GM23338 (cell line): ENCODE data around the gene HIVEP3. TPM values are rescaled to one million over a fixed set of nuclear protein-coding genes. Genes with fewer than 3 reads are reported as not detected.

Experiments used
- ATAC-seq: fragments of 200-7000 bp; cut with Tn5 transposase; 3 replicates; pipeline ENCODE4 v1.9.1; 2020
- DNase-seq: peaks from one replicate; pipeline ENCODE4 v3.0.0-alpha.2; 2015; ENCODE audit warnings: low spot score
- H2AFZ ChIP-seq: fragments of 200-600 bp; sonication (generic); 2 replicates; pipeline ENCODE4 v1.8.0; 2016; ENCODE audit warnings: antibody characterized with exemption, mild to moderate bottlenecking, moderate library complexity
- H3F3A ChIP-seq: fragments of 200-600 bp; sonication (generic); replicated peaks from 2 replicates; pipeline ENCODE4 v1.8.0; 2017; ENCODE audit warnings: antibody characterized with exemption, mixed run types, low read depth
- H3K27ac ChIP-seq: fragments of 200-600 bp; sonication (generic); 2 replicates; pipeline ENCODE4 v1.6.1; 2016; ENCODE audit warnings: low read depth
- H3K27me3 ChIP-seq: fragments of 200-600 bp; sonication (generic); 2 replicates; pipeline ENCODE4 v1.8.0; 2016; ENCODE audit warnings: mild to moderate bottlenecking, mixed run types, moderate library complexity; ENCODE audit not compliant: insufficient read depth
- H3K36me3 ChIP-seq: fragments of 200-600 bp; sonication (generic); 2 replicates; pipeline ENCODE4 v1.8.0; 2016; ENCODE audit warnings: mild to moderate bottlenecking; ENCODE audit not compliant: insufficient read depth
- H3K4me1 ChIP-seq: fragments of 200-600 bp; sonication (generic); 2 replicates; pipeline ENCODE4 v1.8.0; 2016; ENCODE audit warnings: mild to moderate bottlenecking, moderate library complexity; ENCODE audit not compliant: insufficient read depth
- H3K4me2 ChIP-seq: fragments of 200-600 bp; sonication (generic); 2 replicates; pipeline ENCODE4 v1.7.1; 2017; ENCODE audit warnings: mixed run types
- H3K4me3 ChIP-seq: fragments of 200-600 bp; sonication (generic); 2 replicates; pipeline ENCODE4 v1.6.1; 2016; ENCODE audit warnings: mixed run types
- H3K79me2 ChIP-seq: fragments of 200-600 bp; sonication (generic); replicated peaks from 2 replicates; pipeline ENCODE4 v1.8.0; 2017; ENCODE audit warnings: mild to moderate bottlenecking; ENCODE audit not compliant: insufficient read depth
- H3K9me2 ChIP-seq: fragments of 200-600 bp; sonication (generic); 2 replicates; pipeline ENCODE4 v1.8.0; 2017; ENCODE audit not compliant: insufficient read depth
- H4K20me1 ChIP-seq: fragments of 200-600 bp; sonication (generic); replicated peaks from 2 replicates; pipeline ENCODE4 v1.8.0; 2017; ENCODE audit warnings: mild to moderate bottlenecking; ENCODE audit not compliant: insufficient read depth
- H3K27ac Mint-ChIP-seq: 2 replicates; pipeline ENCODE4 v1.8.0; 2020; ENCODE audit warnings: inconsistent platforms, mild to moderate bottlenecking, moderate library complexity, mixed read lengths
- H3K27me3 Mint-ChIP-seq: 3 replicates; pipeline ENCODE4 v1.8.0; 2022; ENCODE audit warnings: low read depth, mild to moderate bottlenecking, moderate library complexity, mixed read lengths, inconsistent platforms; ENCODE audit not compliant: insufficient read depth, poor library complexity
- H3K36me3 Mint-ChIP-seq: 3 replicates; pipeline ENCODE4 v1.8.0; 2021; ENCODE audit warnings: low read depth, mild to moderate bottlenecking, inconsistent platforms, moderate library complexity, mixed read lengths
- H3K4me1 Mint-ChIP-seq: 3 replicates; pipeline ENCODE4 v1.8.0; 2020; ENCODE audit warnings: mild to moderate bottlenecking, inconsistent platforms, mixed read lengths
- H3K4me3 Mint-ChIP-seq: 3 replicates; pipeline ENCODE4 v1.8.0; 2021; ENCODE audit warnings: moderate library complexity, mild to moderate bottlenecking, inconsistent platforms, mixed read lengths
- H3K9me3 Mint-ChIP-seq: 3 replicates; pipeline ENCODE4 v1.8.0; 2020; ENCODE audit warnings: moderate library complexity, mild to moderate bottlenecking, inconsistent platforms, mixed read lengths
- CREB1 ChIP-seq: fragments of 250-450 bp; sonication (Bioruptor Pico); IDR thresholded peaks from 2 replicates; pipeline ENCODE4 v1.5.0; 2020; ENCODE audit warnings: low read depth, mild to moderate bottlenecking, moderate library complexity
- EZH2 ChIP-seq: fragments of 200-600 bp; sonication (generic); IDR thresholded peaks from one replicate; pipeline ENCODE4 v1.8.0; 2017; ENCODE audit warnings: antibody characterized with exemption, mild to moderate bottlenecking, low read depth; ENCODE audit not compliant: unreplicated experiment
- EZH2phosphoT487 ChIP-seq: fragments of 200-600 bp; sonication (generic); IDR thresholded peaks from one replicate; pipeline ENCODE4 v1.8.1; 2018; ENCODE audit warnings: antibody characterized with exemption; ENCODE audit not compliant: unreplicated experiment
- JUNB ChIP-seq: IDR thresholded peaks from one replicate; pipeline ENCODE4 v1.6.1; 2016; ENCODE audit warnings: antibody characterized with exemption; ENCODE audit not compliant: unreplicated experiment
- NANOG ChIP-seq: IDR thresholded peaks from 2 replicates; pipeline ENCODE4 v1.6.1; 2016; ENCODE audit warnings: antibody characterized with exemption, borderline replicate concordance
- POLR2AphosphoS5 ChIP-seq: IDR thresholded peaks from 2 replicates; pipeline ENCODE4 v1.6.1; 2016; ENCODE audit warnings: antibody characterized with exemption, low read depth
- STAT1 ChIP-seq: IDR thresholded peaks from one replicate; pipeline ENCODE4 v1.6.1; 2016; ENCODE audit warnings: antibody characterized with exemption; ENCODE audit not compliant: unreplicated experiment
- ZNF114 ChIP-seq: fragments of 250-450 bp; sonication (Bioruptor Pico); IDR thresholded peaks from 2 replicates; pipeline ENCODE4 v1.5.0; 2020; ENCODE audit warnings: mild to moderate bottlenecking, moderate library complexity
- ZNF331 ChIP-seq: fragments of 250-450 bp; sonication (Bioruptor Pico); IDR thresholded peaks from 2 replicates; pipeline ENCODE4 v1.5.0; 2020; ENCODE audit warnings: low read depth, mild to moderate bottlenecking, moderate library complexity
- polyA plus RNA-seq: library from polyadenylated mRNA; unstranded; fragments of >200 nt; fragmentation: Nextera tagmentation; extraction: Ambion mirVana; gene quantifications from 2 replicates; pipeline ENCODE4 v1.2.1, GENCODE V29; 2016
- total RNA-seq: library from RNA; depleted of rRNA; stranded (reverse); fragments of >200 nt; shearing (Covaris generic); gene quantifications from 2 replicates; pipeline ENCODE4 v1.2.3, GENCODE V29; 2014
- TF ChIP-seq, protein P1 (sequence below): IDR thresholded peaks from one replicate; pipeline ENCODE4 v1.6.1; 2018; ENCODE audit warnings: antibody characterized with exemption; ENCODE audit not compliant: unreplicated experiment
- TF ChIP-seq, protein P2 (sequence below): IDR thresholded peaks from 2 replicates; pipeline ENCODE4 v1.6.1; 2016; ENCODE audit warnings: antibody characterized with exemption
- TF ChIP-seq, protein P3 (sequence below), 2 experiments: fragments of 200-600 bp in 1 of 2; sonication (generic) in 1 of 2; conservative IDR thresholded peaks; 2 replicates each; pipeline versions ENCODE4 v1.5.1 to v1.6.1; 2016 to 2017; ENCODE audit warnings: antibody characterized with exemption in 2 of 2, low read depth in 2 of 2, mild to moderate bottlenecking in 2 of 2, moderate library complexity in 1 of 2
- TF ChIP-seq, protein P4 (sequence below): fragments of 250-450 bp; sonication (Bioruptor Pico); IDR thresholded peaks from 2 replicates; pipeline ENCODE4 v1.5.0; 2020; ENCODE audit warnings: mild to moderate bottlenecking, moderate library complexity

HIVEP3 gene
- total and polyA plus RNA-seq, 2 experiments from 2014 or later = 0.14 to 0.24 TPM

DNA sequence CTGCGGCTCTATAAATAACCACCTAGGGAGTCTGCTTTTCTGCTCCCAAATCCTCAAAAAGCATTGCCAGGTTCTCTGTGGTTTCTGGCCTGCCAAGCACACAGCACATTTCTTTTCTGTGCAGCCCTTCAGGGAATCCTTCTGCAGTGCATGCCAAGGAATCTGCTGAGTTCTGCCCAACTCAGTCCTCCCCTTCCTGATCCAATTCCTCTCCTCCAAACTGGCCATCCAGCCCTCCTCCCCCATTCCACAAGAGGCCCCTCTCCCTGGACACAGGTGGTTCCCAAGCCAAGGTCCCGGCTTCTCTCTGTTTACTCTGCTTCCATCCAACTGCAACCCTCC lies 61.8 kb downstream of the HIVEP3 start:
- ATAC-seq (no peak), DNase-seq (no peak)
- no peaks in the 10 kb centered on the region for H3K36me3 ChIP-seq
- peaks cover 8% of the 10 kb centered on the region; the same call in 1 of the 2 replicates for H3K4me1 ChIP-seq
- no peak overlapping the region for H3K4me3 ChIP-seq
- no peak overlapping the region for H3K4me2 ChIP-seq
- no peaks in the 10 kb centered on the region for H4K20me1 ChIP-seq
- H3K79me2 ChIP-seq = no peaks in the 10 kb centered on the region
- Mint-ChIP-seq H3K36me3 (no peaks in the 10 kb centered on the region; the same call in 2 of the 3 replicates), H3K4me1 (peaks cover 19% of the 10 kb centered on the region), H3K27me3 (peaks cover 3% of the 10 kb centered on the region), H3K4me3 (no peak overlapping the region), H3K9me3 (no peaks in the 10 kb centered on the region), H3K27ac (no peak overlapping the region)
- TF ChIP-seq JUNB (no peak), EZH2phosphoT487 (no peak), CREB1 (CRISPR knock-in tag) (no peak), ZNF114 (no peak), STAT1 (no peak), ZNF331 (CRISPR knock-in tag) (no peak), POLR2AphosphoS5 (no peak), EZH2 (no peak), NANOG (no peak)
- TF ChIP-seq, protein P1, sequence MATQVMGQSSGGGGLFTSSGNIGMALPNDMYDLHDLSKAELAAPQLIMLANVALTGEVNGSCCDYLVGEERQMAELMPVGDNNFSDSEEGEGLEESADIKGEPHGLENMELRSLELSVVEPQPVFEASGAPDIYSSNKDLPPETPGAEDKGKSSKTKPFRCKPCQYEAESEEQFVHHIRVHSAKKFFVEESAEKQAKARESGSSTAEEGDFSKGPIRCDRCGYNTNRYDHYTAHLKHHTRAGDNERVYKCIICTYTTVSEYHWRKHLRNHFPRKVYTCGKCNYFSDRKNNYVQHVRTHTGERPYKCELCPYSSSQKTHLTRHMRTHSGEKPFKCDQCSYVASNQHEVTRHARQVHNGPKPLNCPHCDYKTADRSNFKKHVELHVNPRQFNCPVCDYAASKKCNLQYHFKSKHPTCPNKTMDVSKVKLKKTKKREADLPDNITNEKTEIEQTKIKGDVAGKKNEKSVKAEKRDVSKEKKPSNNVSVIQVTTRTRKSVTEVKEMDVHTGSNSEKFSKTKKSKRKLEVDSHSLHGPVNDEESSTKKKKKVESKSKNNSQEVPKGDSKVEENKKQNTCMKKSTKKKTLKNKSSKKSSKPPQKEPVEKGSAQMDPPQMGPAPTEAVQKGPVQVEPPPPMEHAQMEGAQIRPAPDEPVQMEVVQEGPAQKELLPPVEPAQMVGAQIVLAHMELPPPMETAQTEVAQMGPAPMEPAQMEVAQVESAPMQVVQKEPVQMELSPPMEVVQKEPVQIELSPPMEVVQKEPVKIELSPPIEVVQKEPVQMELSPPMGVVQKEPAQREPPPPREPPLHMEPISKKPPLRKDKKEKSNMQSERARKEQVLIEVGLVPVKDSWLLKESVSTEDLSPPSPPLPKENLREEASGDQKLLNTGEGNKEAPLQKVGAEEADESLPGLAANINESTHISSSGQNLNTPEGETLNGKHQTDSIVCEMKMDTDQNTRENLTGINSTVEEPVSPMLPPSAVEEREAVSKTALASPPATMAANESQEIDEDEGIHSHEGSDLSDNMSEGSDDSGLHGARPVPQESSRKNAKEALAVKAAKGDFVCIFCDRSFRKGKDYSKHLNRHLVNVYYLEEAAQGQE = no peak
- TF ChIP-seq, protein P2, sequence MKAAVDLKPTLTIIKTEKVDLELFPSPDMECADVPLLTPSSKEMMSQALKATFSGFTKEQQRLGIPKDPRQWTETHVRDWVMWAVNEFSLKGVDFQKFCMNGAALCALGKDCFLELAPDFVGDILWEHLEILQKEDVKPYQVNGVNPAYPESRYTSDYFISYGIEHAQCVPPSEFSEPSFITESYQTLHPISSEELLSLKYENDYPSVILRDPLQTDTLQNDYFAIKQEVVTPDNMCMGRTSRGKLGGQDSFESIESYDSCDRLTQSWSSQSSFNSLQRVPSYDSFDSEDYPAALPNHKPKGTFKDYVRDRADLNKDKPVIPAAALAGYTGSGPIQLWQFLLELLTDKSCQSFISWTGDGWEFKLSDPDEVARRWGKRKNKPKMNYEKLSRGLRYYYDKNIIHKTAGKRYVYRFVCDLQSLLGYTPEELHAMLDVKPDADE = no peak
- TF ChIP-seq, protein P3, sequence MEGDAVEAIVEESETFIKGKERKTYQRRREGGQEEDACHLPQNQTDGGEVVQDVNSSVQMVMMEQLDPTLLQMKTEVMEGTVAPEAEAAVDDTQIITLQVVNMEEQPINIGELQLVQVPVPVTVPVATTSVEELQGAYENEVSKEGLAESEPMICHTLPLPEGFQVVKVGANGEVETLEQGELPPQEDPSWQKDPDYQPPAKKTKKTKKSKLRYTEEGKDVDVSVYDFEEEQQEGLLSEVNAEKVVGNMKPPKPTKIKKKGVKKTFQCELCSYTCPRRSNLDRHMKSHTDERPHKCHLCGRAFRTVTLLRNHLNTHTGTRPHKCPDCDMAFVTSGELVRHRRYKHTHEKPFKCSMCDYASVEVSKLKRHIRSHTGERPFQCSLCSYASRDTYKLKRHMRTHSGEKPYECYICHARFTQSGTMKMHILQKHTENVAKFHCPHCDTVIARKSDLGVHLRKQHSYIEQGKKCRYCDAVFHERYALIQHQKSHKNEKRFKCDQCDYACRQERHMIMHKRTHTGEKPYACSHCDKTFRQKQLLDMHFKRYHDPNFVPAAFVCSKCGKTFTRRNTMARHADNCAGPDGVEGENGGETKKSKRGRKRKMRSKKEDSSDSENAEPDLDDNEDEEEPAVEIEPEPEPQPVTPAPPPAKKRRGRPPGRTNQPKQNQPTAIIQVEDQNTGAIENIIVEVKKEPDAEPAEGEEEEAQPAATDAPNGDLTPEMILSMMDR (conservative IDR thresholded peaks at IDR 0.05; ENCODE audit: low read depth in 2 of 2) = no peak
- TF ChIP-seq, protein P4, sequence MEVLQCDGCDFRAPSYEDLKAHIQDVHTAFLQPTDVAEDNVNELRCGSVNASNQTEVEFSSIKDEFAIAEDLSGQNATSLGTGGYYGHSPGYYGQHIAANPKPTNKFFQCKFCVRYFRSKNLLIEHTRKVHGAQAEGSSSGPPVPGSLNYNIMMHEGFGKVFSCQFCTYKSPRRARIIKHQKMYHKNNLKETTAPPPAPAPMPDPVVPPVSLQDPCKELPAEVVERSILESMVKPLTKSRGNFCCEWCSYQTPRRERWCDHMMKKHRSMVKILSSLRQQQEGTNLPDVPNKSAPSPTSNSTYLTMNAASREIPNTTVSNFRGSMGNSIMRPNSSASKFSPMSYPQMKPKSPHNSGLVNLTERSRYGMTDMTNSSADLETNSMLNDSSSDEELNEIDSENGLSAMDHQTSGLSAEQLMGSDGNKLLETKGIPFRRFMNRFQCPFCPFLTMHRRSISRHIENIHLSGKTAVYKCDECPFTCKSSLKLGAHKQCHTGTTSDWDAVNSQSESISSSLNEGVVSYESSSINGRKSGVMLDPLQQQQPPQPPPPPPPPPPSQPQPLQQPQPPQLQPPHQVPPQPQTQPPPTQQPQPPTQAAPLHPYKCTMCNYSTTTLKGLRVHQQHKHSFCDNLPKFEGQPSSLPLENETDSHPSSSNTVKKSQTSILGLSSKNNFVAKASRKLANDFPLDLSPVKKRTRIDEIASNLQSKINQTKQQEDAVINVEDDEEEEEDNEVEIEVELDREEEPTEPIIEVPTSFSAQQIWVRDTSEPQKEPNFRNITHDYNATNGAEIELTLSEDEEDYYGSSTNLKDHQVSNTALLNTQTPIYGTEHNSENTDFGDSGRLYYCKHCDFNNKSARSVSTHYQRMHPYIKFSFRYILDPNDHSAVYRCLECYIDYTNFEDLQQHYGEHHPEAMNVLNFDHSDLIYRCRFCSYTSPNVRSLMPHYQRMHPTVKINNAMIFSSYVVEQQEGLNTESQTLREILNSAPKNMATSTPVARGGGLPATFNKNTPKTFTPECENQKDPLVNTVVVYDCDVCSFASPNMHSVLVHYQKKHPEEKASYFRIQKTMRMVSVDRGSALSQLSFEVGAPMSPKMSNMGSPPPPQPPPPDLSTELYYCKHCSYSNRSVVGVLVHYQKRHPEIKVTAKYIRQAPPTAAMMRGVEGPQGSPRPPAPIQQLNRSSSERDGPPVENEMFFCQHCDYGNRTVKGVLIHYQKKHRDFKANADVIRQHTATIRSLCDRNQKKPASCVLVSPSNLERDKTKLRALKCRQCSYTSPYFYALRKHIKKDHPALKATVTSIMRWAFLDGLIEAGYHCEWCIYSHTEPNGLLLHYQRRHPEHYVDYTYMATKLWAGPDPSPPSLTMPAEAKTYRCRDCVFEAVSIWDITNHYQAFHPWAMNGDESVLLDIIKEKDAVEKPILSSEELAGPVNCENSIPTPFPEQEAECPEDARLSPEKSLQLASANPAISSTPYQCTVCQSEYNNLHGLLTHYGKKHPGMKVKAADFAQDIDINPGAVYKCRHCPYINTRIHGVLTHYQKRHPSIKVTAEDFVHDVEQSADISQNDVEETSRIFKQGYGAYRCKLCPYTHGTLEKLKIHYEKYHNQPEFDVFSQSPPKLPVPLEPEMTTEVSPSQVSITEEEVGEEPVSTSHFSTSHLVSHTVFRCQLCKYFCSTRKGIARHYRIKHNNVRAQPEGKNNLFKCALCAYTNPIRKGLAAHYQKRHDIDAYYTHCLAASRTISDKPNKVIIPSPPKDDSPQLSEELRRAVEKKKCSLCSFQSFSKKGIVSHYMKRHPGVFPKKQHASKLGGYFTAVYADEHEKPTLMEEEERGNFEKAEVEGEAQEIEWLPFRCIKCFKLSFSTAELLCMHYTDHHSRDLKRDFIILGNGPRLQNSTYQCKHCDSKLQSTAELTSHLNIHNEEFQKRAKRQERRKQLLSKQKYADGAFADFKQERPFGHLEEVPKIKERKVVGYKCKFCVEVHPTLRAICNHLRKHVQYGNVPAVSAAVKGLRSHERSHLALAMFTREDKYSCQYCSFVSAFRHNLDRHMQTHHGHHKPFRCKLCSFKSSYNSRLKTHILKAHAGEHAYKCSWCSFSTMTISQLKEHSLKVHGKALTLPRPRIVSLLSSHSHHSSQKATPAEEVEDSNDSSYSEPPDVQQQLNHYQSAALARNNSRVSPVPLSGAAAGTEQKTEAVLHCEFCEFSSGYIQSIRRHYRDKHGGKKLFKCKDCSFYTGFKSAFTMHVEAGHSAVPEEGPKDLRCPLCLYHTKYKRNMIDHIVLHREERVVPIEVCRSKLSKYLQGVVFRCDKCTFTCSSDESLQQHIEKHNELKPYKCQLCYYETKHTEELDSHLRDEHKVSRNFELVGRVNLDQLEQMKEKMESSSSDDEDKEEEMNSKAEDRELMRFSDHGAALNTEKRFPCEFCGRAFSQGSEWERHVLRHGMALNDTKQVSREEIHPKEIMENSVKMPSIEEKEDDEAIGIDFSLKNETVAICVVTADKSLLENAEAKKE (CRISPR knock-in tag) = no peak
- no peaks in the 10 kb centered on the region for H3F3A ChIP-seq
- H3K27ac ChIP-seq = no peak overlapping the region
- H3K9me2 ChIP-seq = 0 out of 2 replicates have a peak, but pooled peaks cover 2% of the 10 kb centered on the region
- H3K27me3 ChIP-seq = no peaks in the 10 kb centered on the region
- H2AFZ ChIP-seq = no peak overlapping the region
